ENCODE data around the gene C19orf73.

Gene C19orf73

GRCh38 chr19:49085868-49086232 lies 33.1 kb downstream of the C19orf73 start:
- peak overlapping the region; percentile 96 for H3K4me2 ChIP-seq (ENCODE audit: low read depth, low read length, poor library complexity, severe bottlenecking)
- H3K79me2 ChIP-seq (ENCODE audit: insufficient read depth, low read length), result peaks cover 56% of the 10 kb centered on the region
- H3K4me3 ChIP-seq (ENCODE audit: low read length, poor library complexity, severe bottlenecking), result peak overlapping the region; percentile 94
- H3K36me3 ChIP-seq (ENCODE audit: insufficient read depth, low read length), result peaks cover 26% of the 10 kb centered on the region
- TF ChIP-seq EZH2phosphoT487 (IDR thresholded peaks at IDR 0.05; ENCODE audit: borderline replicate concordance) (no peak), CTCF (conservative IDR thresholded peaks at IDR 0.05; ENCODE audit: low read length) (no peak)
- no peaks in the 10 kb centered on the region for H3K9me2 ChIP-seq (replicated peaks; ENCODE audit: low read depth, low read length)
- peaks cover 5% of the 10 kb centered on the region for H3K27me3 ChIP-seq (ENCODE audit: insufficient read depth, low read length, poor library complexity, severe bottlenecking)
- no peaks in the 10 kb centered on the region for H3F3A ChIP-seq (ENCODE audit: low read depth)
- H3K9me3 ChIP-seq (ENCODE audit: insufficient read depth, low read depth, low read length), result no peaks in the 10 kb centered on the region
- peak overlapping the region; percentile 96 for H3K9ac ChIP-seq (ENCODE audit: low read depth, low read length, poor library complexity, severe bottlenecking)
- peaks cover 19% of the 10 kb centered on the region for H3K4me1 ChIP-seq (ENCODE audit: insufficient read depth, low read length, poor library complexity, severe bottlenecking)
- peak overlapping the region; percentile 53 for H2AFZ ChIP-seq (ENCODE audit: low read length)
- peaks cover 51% of the 10 kb centered on the region for H4K20me1 ChIP-seq (ENCODE audit: insufficient read depth, low read length, poor library complexity, severe bottlenecking)

- H3K4me1 ChIP-seq (ENCODE audit: insufficient read depth, low read length, poor library complexity, severe bottlenecking), result peaks cover 19% of the 10 kb centered on the region
- peaks cover 50% of the 10 kb centered on the region for H3K79me2 ChIP-seq (ENCODE audit: insufficient read depth, low read length)
- H4K20me1 ChIP-seq (ENCODE audit: insufficient read depth, low read length, poor library complexity, severe bottlenecking), result peaks cover 45% of the 10 kb centered on the region
- no peaks in the 10 kb centered on the region for H3F3A ChIP-seq (ENCODE audit: low read depth)
- H3K9me2 ChIP-seq (replicated peaks; ENCODE audit: low read depth, low read length), result no peaks in the 10 kb centered on the region
- peak within 1 kb of the TSS; percentile 94 for H3K4me3 ChIP-seq (ENCODE audit: low read length, poor library complexity, severe bottlenecking)
- no peaks in the 10 kb centered on the region for H3K9me3 ChIP-seq (ENCODE audit: insufficient read depth, low read depth, low read length)
- H3K4me2 ChIP-seq (ENCODE audit: low read depth, low read length, poor library complexity, severe bottlenecking), result peak within 1 kb of the TSS; percentile 96
- H2AFZ ChIP-seq (ENCODE audit: low read length), result peak within 1 kb of the TSS; percentile 53
- H3K9ac ChIP-seq (ENCODE audit: low read depth, low read length, poor library complexity, severe bottlenecking), result peak within 1 kb of the TSS; percentile 96
- peaks cover 5% of the 10 kb centered on the region for H3K27me3 ChIP-seq (ENCODE audit: insufficient read depth, low read length, poor library complexity, severe bottlenecking)
- TF ChIP-seq EZH2phosphoT487 (IDR thresholded peaks at IDR 0.05; ENCODE audit: borderline replicate concordance), result no peak
- no peak for TF ChIP-seq CTCF (conservative IDR thresholded peaks at IDR 0.05; ENCODE audit: low read length)
- peaks cover 19% of the 10 kb centered on the region for H3K36me3 ChIP-seq (ENCODE audit: insufficient read depth, low read length)
Measured at GRCh38 chr19:49085020-49085867, 33.7 kb downstream of the C19orf73 start, which contains the start of gene SNRNP70. SNRNP70 (plus strand) TSS chr19:49085451; CDS start chr19:49086415, 964 bp downstream.

GRCh38 chr19:49084206-49085019 lies 34.5 kb downstream of the C19orf73 start:
- H3K4me2 ChIP-seq (ENCODE audit: low read depth, low read length, poor library complexity, severe bottlenecking), result peak overlapping the region; percentile 63
- no peaks in the 10 kb centered on the region for H3K9me2 ChIP-seq (replicated peaks; ENCODE audit: low read depth, low read length)
- no peaks in the 10 kb centered on the region for H3F3A ChIP-seq (ENCODE audit: low read depth)
- H2AFZ ChIP-seq (ENCODE audit: low read length), result peak overlapping the region; percentile 52
- no peaks in the 10 kb centered on the region for H3K9me3 ChIP-seq (ENCODE audit: insufficient read depth, low read depth, low read length)
- TF ChIP-seq CTCF (conservative IDR thresholded peaks at IDR 0.05; ENCODE audit: low read length) (no peak), EZH2phosphoT487 (IDR thresholded peaks at IDR 0.05; ENCODE audit: borderline replicate concordance) (no peak)
- H3K4me3 ChIP-seq (ENCODE audit: low read length, poor library complexity, severe bottlenecking), result peak overlapping the region; percentile 94
- peaks cover 13% of the 10 kb centered on the region; the same call in 1 of the 2 replicates for H3K36me3 ChIP-seq (ENCODE audit: insufficient read depth, low read length)
- H3K27me3 ChIP-seq (ENCODE audit: insufficient read depth, low read length, poor library complexity, severe bottlenecking), result peaks cover 5% of the 10 kb centered on the region
- H4K20me1 ChIP-seq (ENCODE audit: insufficient read depth, low read length, poor library complexity, severe bottlenecking), result peaks cover 36% of the 10 kb centered on the region
- H3K79me2 ChIP-seq (ENCODE audit: insufficient read depth, low read length), result peaks cover 42% of the 10 kb centered on the region
- peaks cover 19% of the 10 kb centered on the region for H3K4me1 ChIP-seq (ENCODE audit: insufficient read depth, low read length, poor library complexity, severe bottlenecking)
- H3K9ac ChIP-seq (ENCODE audit: low read depth, low read length, poor library complexity, severe bottlenecking), result peak overlapping the region; percentile 67

Data from Loucy (cell line).